ENCODE measurements around the gene B3GNT8.

DNA sequence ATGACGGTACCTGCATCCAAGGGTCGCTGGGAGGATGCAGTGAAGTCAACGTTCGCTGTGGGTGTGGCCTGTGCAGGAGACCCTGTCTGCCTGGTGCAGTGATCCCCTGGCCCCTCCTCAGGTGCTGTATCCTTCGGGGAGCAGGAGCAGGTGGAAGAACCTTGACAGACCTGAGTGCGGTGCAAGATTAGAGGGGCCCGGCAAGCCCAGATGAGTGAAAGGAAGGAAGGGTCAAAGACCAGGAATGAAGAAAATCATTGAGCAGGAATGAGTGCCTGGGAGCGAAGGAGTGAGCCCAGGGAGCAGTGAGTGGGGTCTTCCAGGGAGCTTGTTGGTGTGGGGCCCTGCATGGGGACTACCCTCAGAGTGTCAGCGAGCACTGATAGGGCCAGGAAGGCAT lies 12.7 kb downstream of the B3GNT8 start:
- TF ChIP-seq POLR2AphosphoS5 (IDR thresholded peaks at IDR 0.05; ENCODE audit: low read depth, low read length) (no peak), CTCF (IDR thresholded peaks at IDR 0.05; ENCODE audit: control extremely low read depth in 1 of 3, insufficient read depth in 1 of 3, low read depth in 1 of 3, low read length in 3 of 3) (no peak), JUND (IDR thresholded peaks at IDR 0.05; ENCODE audit: low read length) (no peak), HDAC2 (IDR thresholded peaks at IDR 0.05; ENCODE audit: borderline replicate concordance in 1 of 2, low read depth in 2 of 2, low read length in 2 of 2) (no peak), SIRT6 (IDR thresholded peaks at IDR 0.05; ENCODE audit: low read length) (no peak), KDM5A (IDR thresholded peaks at IDR 0.05; ENCODE audit: low read length) (no peak), CREB1 (IDR thresholded peaks at IDR 0.05) (no peak), POLR2A (IDR thresholded peaks at IDR 0.05; ENCODE audit: control extremely low read depth in 1 of 2, low read depth in 2 of 2, low read length in 2 of 2) (no peak), EGR1 (IDR thresholded peaks at IDR 0.05; ENCODE audit: borderline replicate concordance, low read depth, low read length) (no peak), GABPA (IDR thresholded peaks at IDR 0.05; ENCODE audit: borderline replicate concordance, insufficient read depth, low read length) (no peak), SUZ12 (IDR thresholded peaks at IDR 0.05; ENCODE audit: low read length) (no peak), BCL11A (IDR thresholded peaks at IDR 0.05; ENCODE audit: low read depth in 2 of 2, low read length in 2 of 2) (no peak), EP300 (IDR thresholded peaks at IDR 0.05; ENCODE audit: borderline replicate concordance in 1 of 2, low read depth in 2 of 2, low read length in 2 of 2) (no peak), FOSL1 (IDR thresholded peaks at IDR 0.05; ENCODE audit: insufficient read depth, low read depth, low read length) (no peak)

Data from H1 (cell line).